Hippocampal formation (tissue), 2 donors: Measurements from ENCODE around the gene RTCA.
"Not testable (repeated sequence)": the region's sequence is repeated elsewhere in the genome, so short reads cannot be mapped to it uniquely, and the experiment has no call there.

ENCODE experiments used
- DNase-seq, 2 donors: peaks; one replicate each; lab custom pipeline; 2025; lab: John Stamatoyannopoulos, UW

The RTCA gene

DNA sequence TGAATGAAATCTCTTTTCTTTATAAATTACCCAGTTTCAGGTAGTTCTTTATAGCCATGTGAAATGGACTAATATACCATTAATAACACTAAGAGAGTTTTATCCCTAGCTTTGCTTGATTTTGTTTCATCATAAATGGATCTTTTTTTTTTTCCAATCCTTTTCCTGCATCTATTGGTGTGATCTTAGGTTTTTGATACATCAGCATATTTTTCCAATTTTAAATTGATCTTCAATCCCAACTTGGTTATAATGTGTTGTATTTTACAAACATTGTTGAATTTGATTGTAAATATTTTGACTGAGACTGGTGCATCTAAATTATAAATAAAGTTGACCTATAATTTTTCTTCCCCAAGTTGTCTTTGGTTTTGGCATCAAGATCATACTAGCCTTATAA, 4.3 kb upstream of the RTCA start:
- DNase-seq: no peak

DNA sequence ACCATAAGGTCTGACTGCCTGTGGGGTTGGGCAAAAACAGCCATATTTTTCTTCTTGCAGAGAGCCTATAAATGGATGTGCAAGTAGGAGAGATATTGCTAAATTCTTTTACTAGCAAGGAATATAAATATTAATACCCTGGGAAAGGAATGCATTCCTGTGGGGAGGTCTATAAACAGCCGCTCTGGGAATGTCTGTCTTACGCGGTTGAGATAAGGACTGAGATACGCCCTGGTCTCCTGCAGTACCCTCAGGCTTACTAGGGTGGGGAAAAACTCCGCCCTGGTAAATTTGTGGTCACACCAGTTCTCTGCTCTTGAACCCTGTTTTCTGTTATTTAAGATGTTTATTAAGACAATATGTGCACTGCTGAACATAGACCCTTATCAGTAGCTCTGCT, 1.9 kb upstream of the RTCA start:
- DNase-seq: not testable (repeated sequence)

DNA sequence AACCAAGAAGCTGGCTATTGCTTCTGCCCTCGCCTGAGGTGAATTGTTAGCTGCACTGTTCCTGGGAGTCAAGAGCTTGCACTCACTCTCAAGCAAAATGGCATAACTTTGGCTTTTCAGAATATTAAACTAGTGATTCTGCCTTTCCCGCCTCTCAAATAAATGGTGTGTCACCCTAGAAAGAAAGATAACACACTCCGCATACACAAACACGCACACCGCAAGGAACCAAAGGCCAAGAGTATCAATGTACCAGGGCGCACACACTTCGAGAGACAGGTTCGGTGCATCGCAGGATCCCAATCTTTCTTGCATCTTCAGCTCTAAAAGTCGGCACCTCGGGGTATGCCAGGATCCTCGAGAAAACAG, 470 bp upstream of the RTCA start:
- DNase-seq: peak in 1 of 2 donors; percentile 41

DNA sequence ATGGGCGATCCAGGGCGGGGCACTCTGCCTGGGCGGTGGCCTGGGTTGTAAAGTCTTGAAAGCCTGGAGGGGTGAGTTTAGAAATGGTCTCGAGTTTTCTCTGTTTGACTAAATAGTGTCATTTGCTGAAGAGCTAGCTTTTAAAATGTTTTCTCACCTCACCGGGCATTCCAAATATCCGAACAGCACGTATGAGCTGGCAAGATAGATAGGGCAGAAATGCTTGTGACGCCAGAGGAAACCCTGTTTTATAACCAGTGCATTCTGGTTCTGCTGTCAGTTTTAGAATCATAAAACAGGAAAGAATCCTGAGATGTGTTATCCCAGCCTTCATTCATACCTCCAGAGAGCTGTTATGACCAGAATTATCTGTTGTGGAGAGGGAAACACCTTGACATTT, 725 bp downstream of the RTCA start:
- DNase-seq: no peak

DNA sequence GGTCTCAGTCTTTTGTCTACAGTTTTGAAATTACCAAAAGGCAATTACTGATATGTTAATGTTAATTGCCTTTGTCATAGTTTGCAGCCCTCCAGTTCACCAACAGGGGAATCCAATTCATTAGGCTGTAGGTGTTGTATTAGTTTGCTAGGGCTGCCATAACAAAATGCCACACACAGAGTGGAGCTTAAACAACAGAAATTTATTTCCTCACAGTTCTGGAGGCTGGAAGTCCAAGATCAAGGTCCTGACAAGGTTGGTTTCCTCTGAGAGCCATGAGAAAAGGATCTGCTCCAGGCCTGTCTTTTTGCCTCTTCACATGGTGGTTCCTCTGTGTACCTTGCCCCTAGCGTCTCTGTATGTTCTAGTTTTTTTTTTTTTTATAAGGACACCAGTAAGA, 1.3 kb downstream of the RTCA start:
- no peak for DNase-seq

DNA sequence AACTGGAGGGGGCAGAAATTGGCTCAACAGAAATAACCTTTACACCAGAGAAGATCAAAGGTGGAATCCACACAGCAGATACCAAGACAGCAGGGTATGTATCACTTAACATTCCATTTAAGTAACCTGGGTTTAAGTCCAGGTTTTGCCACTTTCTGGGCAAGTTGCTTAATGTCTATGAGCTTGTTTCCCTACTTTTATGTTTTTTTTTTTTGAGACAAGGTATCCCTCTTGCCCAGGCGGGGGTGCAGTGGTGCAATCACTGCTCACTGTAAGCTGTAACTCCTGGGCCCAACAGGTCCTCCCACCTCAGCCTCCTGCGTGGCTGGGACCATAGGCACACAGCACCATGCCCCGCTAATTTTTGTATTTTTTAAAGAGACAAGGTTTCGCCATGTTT, 2.2 kb downstream of the RTCA start:
- no peak for DNase-seq

DNA sequence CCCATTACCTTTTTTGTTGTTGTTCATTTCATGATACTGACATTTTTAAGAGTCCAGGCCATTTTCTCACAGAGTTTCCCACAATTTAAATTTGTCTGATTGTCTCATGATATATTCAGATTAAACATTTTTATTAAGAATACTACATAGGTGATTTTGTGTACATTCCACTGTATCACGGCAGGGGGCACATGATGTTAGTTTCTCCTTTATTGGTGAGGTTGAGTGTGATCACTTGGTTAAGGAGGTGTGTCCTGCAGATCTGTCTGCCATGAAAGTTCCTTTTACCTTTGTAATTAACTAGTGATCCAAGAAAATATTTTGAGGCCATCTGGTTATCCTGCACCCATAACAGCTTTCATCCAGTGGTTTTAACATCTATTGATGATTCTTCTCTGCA, 11.8 kb downstream of the RTCA start:
- DNase-seq: no peak

DNA sequence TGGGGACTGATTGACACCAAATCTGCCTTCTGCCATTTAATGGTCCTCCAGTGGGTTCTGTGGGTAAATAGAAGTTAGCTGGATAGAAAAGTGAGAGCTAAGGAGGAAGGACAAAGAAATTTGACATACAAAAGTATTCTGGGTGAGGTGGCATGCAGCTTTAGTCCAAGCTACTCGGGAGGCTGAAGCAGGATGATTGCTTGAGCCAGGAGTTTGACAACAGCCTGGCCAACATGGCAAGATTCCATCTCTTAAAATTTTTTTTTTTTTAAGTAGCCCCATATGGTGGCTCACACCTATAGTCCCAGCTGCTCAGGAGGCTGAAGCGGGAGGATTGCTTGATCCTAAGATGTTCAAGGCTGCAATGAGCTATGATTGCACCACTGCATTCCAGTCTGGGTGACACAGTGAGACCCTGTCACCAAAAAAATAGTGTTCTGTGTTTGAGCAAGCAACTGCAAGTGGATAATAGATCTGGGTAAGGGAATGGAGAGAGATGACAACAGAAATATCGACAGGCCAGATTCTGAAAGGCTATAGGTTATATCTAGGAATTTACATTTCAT, 13.4 kb downstream of the RTCA start:
- no peak for DNase-seq

DNA sequence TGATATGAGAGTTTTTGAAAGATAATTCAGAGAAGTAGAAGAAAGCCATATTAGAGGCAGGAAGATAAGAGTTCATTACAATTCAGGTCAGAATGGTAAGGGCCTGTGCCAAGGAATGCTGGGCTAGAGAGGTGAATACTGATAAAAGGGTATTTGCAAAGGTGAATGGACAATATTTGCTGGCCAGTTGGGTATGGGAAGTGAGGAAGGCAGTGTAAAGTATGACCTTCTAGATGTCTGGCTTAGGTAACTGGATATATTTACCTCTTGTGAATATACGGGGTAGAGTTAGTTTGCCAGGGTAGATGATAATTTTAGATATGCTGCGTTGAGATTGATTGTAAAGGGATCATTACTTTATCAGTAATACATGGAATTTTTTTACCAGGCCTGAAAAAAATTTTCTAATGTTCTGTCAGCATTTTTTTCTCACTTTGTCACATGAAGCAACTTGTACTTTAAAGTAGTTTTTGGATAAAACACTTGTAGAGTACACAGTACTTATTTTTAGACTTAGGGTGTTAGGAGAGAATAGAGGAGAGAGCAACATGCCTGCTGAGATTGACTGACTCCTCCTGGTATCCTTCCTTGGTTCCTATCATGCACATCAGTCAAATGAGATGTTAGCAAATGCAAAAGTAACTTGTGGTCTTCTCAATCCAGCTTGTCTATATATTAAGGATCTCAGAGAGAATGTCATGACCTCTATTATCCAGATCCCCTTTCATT, 14.1 kb downstream of the RTCA start:
- DNase-seq: no peak

DNA sequence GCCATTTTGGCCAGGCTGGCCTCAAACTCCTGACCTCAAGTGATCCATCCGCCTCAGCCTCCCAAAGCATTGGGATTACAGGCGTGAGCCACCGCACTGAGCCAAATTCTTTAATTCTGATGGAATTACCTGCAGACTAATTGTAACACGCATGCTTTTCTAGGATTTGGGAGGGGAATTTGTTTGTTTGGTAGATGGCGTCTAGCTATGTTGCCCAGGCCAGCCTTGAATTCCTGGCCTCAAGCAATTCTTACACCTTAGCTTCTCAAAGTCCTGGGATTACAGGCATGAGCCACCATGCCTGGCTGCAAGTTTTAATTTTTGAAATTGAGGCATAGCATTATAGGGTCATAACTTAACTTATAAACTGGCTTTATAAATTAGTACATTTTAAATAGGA, 18.6 kb downstream of the RTCA start:
- DNase-seq: no peak

DNA sequence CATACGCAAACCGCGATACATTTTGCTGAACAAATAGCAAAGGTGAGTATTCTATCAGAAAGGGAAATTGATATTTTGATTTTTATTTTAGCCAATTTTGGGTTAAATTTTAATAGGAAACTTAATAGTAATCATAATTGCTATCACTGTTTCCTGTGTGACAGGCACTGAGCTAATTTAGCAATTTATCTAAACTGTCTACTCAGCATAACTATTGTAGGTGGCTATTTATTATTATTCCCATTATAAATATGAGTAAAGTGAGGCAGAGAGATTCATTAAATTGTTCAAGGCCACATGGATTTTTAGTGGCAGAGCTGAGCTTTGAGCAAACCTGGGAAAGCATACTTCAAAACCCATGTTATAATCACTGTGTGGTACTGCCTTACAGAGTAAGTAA, 21.1 kb downstream of the RTCA start:
- no peak for DNase-seq

DNA sequence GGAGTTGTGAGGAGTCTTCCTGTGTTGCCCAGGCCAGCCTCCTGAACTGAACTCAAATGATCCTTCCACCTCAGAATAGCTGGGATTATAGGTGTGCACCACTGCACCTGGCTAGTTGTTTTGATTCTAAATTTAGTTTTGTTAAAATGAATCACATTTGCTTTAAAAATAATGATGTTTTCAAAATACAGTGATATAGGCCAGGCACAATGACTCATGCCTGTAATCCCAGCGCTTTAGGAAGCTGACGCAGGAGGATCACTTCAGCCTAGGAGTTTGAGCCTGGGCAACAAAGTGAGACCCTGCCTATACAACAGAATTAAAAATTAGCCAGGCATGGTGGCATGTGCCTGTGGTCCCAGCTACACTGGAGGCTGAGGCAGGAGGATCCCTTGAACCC, 24.3 kb downstream of the RTCA start:
- no peak for DNase-seq

DNA sequence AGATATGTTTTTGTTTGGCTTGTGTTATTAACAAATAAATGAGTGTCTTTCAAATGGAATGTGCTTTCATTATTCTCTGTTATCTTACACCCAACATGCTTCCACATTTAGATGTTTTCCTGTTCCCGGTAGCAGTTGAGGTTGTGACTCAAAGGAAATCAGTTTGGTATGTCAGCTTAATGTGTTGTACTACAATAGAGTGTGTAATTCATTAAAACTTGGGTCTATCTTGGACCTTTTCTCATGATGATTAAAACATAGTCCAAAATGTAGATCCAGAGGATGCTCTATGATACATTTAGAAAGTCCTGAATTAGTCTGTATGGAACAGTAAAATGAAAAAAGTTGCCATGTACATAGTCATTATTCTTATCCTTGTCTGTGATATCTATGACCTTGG, 26.7 kb downstream of the RTCA start:
- DNase-seq: no peak

DNA sequence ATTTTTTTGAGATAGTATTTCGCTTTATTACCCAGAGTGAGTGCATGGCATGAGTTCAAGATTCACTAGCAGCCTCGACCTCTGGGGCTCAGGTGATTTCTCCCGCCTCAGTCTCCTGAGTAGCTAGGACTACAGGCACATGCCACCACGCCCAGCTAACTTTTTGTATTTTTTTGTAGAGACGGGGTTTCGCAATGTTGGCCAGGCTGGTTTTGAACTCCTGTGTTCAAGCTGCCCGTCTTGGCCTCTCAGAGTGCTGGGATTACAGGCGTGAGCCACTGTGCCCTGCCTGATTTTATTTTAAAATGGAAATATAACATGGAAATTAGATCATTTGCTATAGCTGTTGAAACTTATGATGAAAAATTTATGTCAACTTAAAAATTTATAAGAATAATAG, 30.1 kb downstream of the RTCA start:
- no peak for DNase-seq

DNA sequence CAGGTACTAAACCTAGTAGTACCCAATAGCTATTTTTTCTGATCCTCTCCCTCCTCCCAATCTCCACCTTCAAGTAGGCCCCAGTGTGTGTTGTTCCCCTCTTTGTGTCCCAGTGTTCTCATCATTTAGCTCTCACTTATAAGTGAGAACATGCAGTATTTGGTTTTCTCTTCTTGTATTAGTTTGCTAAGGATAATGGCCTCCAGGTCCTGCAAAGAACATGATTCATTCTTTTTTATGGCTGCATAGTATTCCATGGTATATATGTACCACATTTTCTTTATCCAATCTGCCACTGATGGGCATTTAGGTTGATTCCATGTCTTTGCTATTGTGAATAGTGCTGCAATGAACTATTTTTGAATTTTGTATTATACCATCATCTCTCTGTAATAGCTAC, 31.0 kb downstream of the RTCA start:
- not testable (repeated sequence) for DNase-seq

DNA sequence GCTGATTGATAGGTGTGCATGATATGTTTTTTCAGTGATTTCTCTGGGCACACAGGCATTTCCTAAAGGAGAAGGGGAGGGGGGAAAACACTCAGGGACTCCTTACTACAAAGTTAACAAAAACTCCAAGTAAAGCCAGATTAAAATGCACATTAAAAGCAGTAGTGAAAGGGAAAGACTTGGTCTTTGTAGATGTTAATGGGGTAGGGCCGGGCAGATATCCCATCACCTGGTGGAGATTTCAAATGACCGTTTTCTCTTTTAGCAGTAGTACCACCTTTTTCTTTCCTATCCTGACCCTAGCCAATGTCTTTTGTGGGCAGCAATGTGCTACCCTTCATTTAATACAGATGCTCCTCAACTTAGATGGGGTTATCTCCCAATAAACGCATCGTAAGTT, 32.5 kb downstream of the RTCA start:
- DNase-seq: no peak

DNA sequence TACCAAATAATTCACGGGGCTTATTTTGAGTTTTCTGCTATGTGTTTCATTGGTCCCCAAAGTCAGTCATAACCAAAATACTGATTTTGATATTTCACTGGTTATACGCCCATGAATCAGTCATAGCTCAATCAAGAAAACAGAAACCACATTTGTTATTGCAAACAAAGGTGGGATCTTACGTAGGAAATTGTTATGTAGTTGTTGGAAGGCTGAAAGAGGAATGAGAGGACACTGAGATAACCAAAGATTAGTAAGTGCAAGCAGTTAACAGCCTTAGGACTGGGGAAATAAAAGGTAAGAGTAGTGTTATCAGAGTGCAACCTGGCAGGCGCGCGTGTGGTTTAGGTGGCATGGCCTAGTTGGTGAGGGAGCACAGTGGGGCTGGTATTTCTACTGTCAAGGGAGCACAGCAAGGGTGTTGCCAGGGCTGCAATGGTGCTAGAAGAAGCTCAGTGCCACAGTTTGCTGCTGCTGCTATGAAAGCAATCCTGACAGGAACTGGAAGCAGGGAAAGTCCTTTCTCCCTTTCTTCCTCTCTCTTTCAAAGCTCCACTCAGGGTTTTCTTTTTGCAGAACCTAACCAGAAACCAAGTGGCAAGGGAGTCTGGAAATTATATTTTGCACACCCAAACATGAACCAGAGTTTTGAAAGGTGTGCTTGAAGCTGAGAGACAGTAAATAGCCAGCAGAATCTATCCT, 33.7 kb downstream of the RTCA start:
- no peak for DNase-seq

DNA sequence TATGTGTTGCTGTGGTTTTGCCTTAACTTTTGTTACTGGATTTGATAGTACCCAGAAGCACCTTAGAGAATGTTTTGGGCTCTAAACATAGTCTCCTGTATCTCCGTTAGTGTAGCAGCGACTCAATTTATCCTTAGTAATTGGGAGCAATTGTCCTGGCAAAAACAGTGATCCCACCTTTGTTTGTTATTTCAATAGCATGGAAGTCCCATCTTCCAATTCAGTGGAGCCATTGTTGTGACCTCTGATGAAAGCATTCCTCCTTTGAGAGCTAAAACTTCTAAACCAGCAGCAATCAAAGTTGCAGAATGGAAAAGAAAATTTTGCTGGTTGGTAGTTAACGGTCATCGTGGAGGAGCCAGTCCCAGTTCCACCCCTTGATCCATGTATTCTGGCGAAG, 34.7 kb downstream of the RTCA start:
- no peak for DNase-seq

DNA sequence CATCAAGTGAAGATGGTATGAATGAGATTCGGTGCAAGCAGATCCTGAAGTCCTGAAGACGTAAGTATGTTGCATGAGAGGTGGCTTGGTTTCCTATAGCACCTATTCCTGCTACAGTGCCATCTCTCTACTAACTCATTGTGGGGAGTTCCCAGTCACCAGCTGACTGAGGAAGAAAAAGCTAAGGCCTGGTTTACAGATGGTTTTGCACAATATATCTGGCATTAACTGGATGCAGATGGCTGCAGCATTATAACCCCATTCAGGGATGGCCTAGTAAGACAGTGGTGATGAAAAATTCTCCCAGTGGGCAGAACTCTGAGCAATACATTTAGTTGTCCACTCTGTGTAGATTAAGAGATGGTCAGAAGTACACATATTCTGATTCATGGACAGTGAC, 36.7 kb downstream of the RTCA start:
- no peak for DNase-seq

DNA sequence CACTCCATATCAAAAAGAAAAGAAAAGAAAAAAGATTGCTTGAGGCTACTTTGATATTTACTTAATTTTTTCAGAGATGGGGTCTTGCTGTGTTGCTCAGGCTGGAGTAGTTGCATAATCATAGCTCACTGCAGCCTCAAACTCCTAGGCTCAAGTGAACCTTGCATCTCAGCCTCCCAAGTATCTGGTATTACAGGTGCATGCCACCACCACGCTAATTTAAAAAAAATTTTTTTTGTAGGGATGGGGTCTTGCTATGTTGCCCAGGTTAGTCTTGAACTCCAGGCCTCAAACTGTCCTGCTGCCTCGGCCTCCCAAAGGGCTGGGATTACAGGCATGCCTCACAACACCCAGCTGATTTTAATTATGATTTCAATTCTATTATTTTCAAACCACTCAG, 38.2 kb downstream of the RTCA start:
- no peak for DNase-seq

DNA sequence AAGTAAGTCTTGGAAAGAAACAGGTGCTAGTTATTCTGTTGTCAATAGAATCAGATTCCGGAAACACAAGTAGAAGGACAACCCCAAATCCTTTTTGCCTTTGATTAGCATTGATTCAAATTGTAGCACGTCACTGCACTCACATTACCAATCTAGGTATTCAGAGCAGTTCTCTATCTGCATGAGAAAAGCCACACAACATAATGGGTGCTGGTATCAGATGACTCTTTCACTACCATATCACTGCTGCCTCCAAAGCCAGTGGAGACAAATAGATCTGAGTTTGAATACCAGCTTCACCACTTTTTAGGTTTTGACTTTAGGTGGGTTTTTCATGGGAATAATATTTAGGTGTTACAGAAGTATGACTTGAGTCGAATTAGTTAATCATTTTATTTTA, 38.9 kb downstream of the RTCA start:
- DNase-seq: no peak

DNA sequence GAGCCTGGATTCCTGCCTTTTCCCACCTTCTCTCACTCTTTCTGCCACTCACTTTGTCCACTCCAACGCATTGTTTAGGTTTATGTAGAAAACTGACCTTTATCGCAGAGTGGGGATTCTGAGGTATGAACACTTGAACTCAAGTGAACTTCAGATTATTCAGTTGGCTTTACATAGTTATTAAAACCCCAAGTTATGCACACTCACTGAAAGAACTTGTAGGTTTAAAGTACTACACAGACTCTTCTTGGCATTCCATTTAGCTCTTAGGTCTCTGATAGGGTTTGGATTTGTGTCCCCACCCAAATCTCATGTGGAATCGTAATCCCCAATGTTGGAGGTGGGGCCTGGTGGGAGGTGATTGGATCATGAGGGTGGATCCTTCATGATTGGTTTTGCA, 39.9 kb downstream of the RTCA start:
- DNase-seq: no peak

DNA sequence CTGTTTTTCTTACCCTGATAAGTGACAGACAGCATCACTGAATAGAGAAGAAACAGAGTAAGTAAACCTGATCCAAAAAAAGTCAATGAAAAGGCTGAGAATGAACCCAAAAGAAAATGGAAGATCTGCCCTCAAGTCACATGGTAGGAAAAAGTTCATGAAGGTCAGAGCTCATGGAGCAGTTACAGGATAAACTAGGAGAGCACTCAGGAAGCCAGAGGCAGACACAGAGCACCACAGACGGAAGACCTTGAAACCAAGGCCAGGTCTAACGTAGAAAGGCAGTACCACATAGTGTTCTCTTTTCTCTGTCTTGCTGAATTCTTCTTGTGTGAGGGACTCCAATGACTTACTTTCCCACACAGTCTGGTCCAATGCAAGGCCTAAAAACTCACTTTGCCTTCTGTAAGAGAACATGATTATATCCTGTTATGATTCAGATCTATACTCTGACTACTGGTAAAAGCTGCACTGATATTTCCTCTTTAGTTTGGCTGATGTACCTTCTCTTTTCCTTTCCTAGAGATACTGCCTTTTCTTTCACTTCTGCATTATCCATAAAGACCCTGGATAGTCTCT, 40.8 kb downstream of the RTCA start:
- no peak for DNase-seq
